H1 (cell line): Measurements from ENCODE around the gene RANBP17. TPM values are rescaled to one million over a fixed set of nuclear protein-coding genes. Genes with fewer than 3 reads are reported as not detected.

ENCODE experiments used
- BRCA1 ChIP-seq: IDR thresholded peaks from 2 replicates; pipeline ENCODE4 v1.6.1; 2012; ENCODE audit warnings: low read depth, low read length, improper control_type of control experiment
- CBX5 ChIP-seq: fragments of 300-800, 300-1000 bp; sonication (generic); IDR thresholded peaks from 2 replicates; pipeline ENCODE4 v1.7.1; 2016; ENCODE audit warnings: antibody characterized with exemption, low read length, low read depth
- PHF8 ChIP-seq: fragments of 200-600 bp; sonication (generic); conservative IDR thresholded peaks from 2 replicates; pipeline ENCODE4 v1.7.1; 2012; ENCODE audit warnings: low read depth, mild to moderate bottlenecking, inconsistent platforms, low read length, moderate library complexity
- polyA plus RNA-seq, 7 experiments: library from polyadenylated mRNA; depleted of rRNA in 3 of 7; stranded (reverse) in 5 of 7; unstranded in 2 of 7; fragments of >200 nt in 5 of 7; fragments of 200-250 nt in 2 of 7; gene quantifications; 1 replicate in 5 of 7; 2 replicates in 1 of 7; 4 replicates in 1 of 7; pipeline versions ENCODE4 v1.2.1 to v1.2.3, GENCODE V29; 2011 to 2013; ENCODE audit warnings: missing spikeins in 2 of 7, mixed read lengths in 2 of 7
- total RNA-seq: library from RNA; stranded (reverse); fragmentation: NEBNext Ultra II Directional; extraction: Animal tissue kit (Norgen Biotek cat#: 25700); gene quantifications from 2 replicates; pipeline ENCODE4 v1.2.1, GENCODE V29; 2021
- TF ChIP-seq, protein P1 (sequence below), 3 experiments: IDR thresholded peaks; 1 replicate in 2 of 3; 2 replicates in 1 of 3; pipeline versions ENCODE4 v1.5.1 to v1.6.1; 2011; ENCODE audit warnings: low read length in 3 of 3, mild to moderate bottlenecking in 3 of 3, inconsistent platforms in 2 of 3, low read depth in 1 of 3, moderate library complexity in 1 of 3; ENCODE audit not compliant: insufficient read depth in 1 of 3; ENCODE audit errors: control extremely low read depth in 1 of 3

Gene RANBP17
- total and polyA plus RNA-seq, 2 of the 8 experiments (the other 6 are each of a cell fraction or from before 2014, with no cell fraction given): 8.6 to 21.3 TPM

- TF ChIP-seq PHF8 (no peak), BRCA1 (no peak), CBX5 (no peak)
- TF ChIP-seq, protein P1, sequence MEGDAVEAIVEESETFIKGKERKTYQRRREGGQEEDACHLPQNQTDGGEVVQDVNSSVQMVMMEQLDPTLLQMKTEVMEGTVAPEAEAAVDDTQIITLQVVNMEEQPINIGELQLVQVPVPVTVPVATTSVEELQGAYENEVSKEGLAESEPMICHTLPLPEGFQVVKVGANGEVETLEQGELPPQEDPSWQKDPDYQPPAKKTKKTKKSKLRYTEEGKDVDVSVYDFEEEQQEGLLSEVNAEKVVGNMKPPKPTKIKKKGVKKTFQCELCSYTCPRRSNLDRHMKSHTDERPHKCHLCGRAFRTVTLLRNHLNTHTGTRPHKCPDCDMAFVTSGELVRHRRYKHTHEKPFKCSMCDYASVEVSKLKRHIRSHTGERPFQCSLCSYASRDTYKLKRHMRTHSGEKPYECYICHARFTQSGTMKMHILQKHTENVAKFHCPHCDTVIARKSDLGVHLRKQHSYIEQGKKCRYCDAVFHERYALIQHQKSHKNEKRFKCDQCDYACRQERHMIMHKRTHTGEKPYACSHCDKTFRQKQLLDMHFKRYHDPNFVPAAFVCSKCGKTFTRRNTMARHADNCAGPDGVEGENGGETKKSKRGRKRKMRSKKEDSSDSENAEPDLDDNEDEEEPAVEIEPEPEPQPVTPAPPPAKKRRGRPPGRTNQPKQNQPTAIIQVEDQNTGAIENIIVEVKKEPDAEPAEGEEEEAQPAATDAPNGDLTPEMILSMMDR (IDR thresholded peaks at IDR 0.05; ENCODE audit: control extremely low read depth in 1 of 3, insufficient read depth in 1 of 3, low read depth in 1 of 3, low read length in 3 of 3): no peak
Observed at GRCh38 chr5:171295299-171295698, 433.5 kb downstream of the RANBP17 start (continued).
